ENCODE measurements around the gene POC1A. TPM values are rescaled to one million over a fixed set of nuclear protein-coding genes. Genes with fewer than 3 reads are reported as not detected.
A peak's percentile ranks its signal among the peaks of the same experiment; 100 is the strongest.

The POC1A gene
- total and polyA plus RNA-seq, 10 donors, result 1.6 to 4.4 (median 2.9) TPM

GRCh38 chr3:52176180-52176752, 22.0 kb upstream of the POC1A start:
- whole genome bisulfite sequencing, 5 donors, result 87 to 96% (median 89%) methylated on average over 5 to 8 of the region's 8 CpGs
- Histone ChIP-seq H3K4me3 (no peak overlapping the region), H3K27ac (no peak overlapping the region), H3K9me3 (no peaks in the 10 kb centered on the region), H3K4me1 (peaks cover 4 to 27% (median 15%) of the 10 kb centered on the region in 6 donors), H3K27me3 (replicated peaks in 1 of 7) (no peaks in the 10 kb centered on the region), H3K36me3 (no peaks in the 10 kb centered on the region)
- TF ChIP-seq POLR2AphosphoS5 (IDR thresholded peaks at IDR 0.05) (no peak), POLR2A (IDR thresholded peaks at IDR 0.05) (no peak), CTCF (IDR thresholded peaks at IDR 0.05 in 8 of 11, conservative IDR thresholded peaks at IDR 0.05 in 3 of 11) (no peak)
- DNase-seq, result peak; percentile 41
- intact Hi-C loops (cut with DNase I; ENCODE audit: low total_unique reads), result no loop called here

- 90 to 95% (median 92%) methylated on average over 12 to 14 of the region's 14 CpGs for WGBS, 5 donors
- DNase-seq, result peak; percentile 48
Measured at GRCh38 chr3:52175416-52176179, 21.4 kb upstream of the POC1A start.

DNA sequence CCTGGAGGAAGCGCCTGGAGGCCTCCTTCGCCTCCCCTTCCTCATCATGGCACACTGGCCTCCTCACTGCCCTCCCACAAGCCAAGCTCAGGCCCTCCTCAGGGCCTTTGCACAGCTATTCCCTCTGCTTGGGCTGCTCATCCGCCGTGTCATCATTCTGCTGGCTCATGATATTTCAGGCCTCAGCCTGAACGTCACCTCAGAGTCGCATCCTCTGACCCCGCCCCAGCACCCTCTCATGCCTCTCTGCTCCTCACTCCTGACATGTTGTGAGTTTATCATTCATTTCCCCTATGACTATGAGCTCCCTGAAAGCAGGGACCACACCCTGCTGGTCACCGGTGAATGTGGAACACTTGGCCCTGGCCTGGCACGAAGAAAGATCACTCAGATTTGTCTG, 20.7 kb upstream of the POC1A start:
- H3K4me3 ChIP-seq, result no peak overlapping the region
- 77 to 85% (median 79%) methylated on average over 9 of the region's 9 CpGs for whole genome bisulfite sequencing, 5 donors
- H3K36me3 ChIP-seq, result no peaks in the 10 kb centered on the region
- no peak overlapping the region for H3K27ac ChIP-seq
- no peaks in the 10 kb centered on the region for H3K27me3 ChIP-seq (replicated peaks in 1 of 7)
- DNase-seq, result peak; percentile 47
- peaks cover 4 to 23% (median 15%) of the 10 kb centered on the region in 6 donors for H3K4me1 ChIP-seq
- TF ChIP-seq POLR2A (IDR thresholded peaks at IDR 0.05), result no peak
- TF ChIP-seq CTCF (IDR thresholded peaks at IDR 0.05 in 8 of 11, conservative IDR thresholded peaks at IDR 0.05 in 3 of 11), result no peak
- no peak for TF ChIP-seq POLR2AphosphoS5 (IDR thresholded peaks at IDR 0.05)
- no peaks in the 10 kb centered on the region for H3K9me3 ChIP-seq
- intact Hi-C loops (cut with DNase I; ENCODE audit: low total_unique reads), result no loop called here

More at GRCh38 chr3:52175416-52176179, 21.4 kb upstream of the POC1A start:
- Histone ChIP-seq H3K27me3 (replicated peaks in 1 of 7) (no peaks in the 10 kb centered on the region), H3K36me3 (no peaks in the 10 kb centered on the region), H3K4me1 (peaks cover 4 to 23% (median 15%) of the 10 kb centered on the region in 6 donors), H3K9me3 (no peaks in the 10 kb centered on the region), H3K4me3 (no peak overlapping the region), H3K27ac (no peak overlapping the region)
- intact Hi-C loops (cut with DNase I; ENCODE audit: low total_unique reads), result no loop called here
- TF ChIP-seq POLR2A (IDR thresholded peaks at IDR 0.05) (no peak), POLR2AphosphoS5 (IDR thresholded peaks at IDR 0.05) (no peak), CTCF (IDR thresholded peaks at IDR 0.05 in 8 of 11, conservative IDR thresholded peaks at IDR 0.05 in 3 of 11) (no peak)

GRCh38 chr3:52173101-52173500, 18.9 kb upstream of the POC1A start:
- Histone ChIP-seq H3K4me3 (no peak overlapping the region), H3K9me3 (no peaks in the 10 kb centered on the region), H3K4me1 (peaks cover 4 to 21% (median 15%) of the 10 kb centered on the region in 6 donors), H3K36me3 (no peaks in the 10 kb centered on the region), H3K27me3 (replicated peaks in 1 of 7) (no peaks in the 10 kb centered on the region), H3K27ac (no peak overlapping the region)
- peak; percentile 47 for DNase-seq
- WGBS, 5 donors, result 77 to 100% (median 94%) methylated on average over 1 of the region's 1 CpG
- TF ChIP-seq POLR2A (IDR thresholded peaks at IDR 0.05) (no peak), POLR2AphosphoS5 (IDR thresholded peaks at IDR 0.05) (no peak), CTCF (IDR thresholded peaks at IDR 0.05 in 8 of 11, conservative IDR thresholded peaks at IDR 0.05 in 3 of 11) (no peak)
- intact Hi-C loops (cut with DNase I; ENCODE audit: low total_unique reads), result no loop called here
